ENCODE data around the gene GTPBP4. TPM values are rescaled to one million over a fixed set of nuclear protein-coding genes. Genes with fewer than 3 reads are reported as not detected.
"Not testable (repeated sequence)": the region's sequence is repeated elsewhere in the genome, so short reads cannot be mapped to it uniquely, and the experiment has no call there.

Gene GTPBP4
- total RNA-seq, 1 donor from 2014 or later, result 202 TPM

DNA sequence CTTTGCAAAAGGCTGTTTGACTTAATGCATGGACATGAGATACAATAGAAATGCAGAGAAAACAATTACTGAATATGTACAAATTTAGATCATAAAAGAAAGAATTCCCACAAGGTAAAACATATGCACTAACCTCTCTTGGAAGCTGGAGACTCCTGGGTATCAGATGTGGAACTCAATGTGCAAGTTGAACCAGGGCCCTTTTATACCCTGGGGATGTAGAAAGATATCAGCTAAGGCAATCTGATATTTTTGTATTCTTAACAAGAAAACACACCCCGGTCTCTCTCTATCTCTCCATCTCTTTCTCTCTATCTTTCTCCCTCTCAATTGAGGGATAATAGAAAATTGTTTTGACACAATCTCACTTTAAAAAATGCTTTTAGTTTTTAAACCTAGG, 37.4 kb downstream of the GTPBP4 start, which contains the start of gene IDI2:
Gene IDI2 (minus strand): TSS at position 177 of the 400 bp plus-strand sequence. CDS start 1,136 bp downstream, outside the sequence.
- no peak within 1 kb of the TSS for H3K4me3 Mint-ChIP-seq
- H3K4me1 Mint-ChIP-seq (ENCODE audit: low read depth), result no peaks in the 10 kb centered on the region

DNA sequence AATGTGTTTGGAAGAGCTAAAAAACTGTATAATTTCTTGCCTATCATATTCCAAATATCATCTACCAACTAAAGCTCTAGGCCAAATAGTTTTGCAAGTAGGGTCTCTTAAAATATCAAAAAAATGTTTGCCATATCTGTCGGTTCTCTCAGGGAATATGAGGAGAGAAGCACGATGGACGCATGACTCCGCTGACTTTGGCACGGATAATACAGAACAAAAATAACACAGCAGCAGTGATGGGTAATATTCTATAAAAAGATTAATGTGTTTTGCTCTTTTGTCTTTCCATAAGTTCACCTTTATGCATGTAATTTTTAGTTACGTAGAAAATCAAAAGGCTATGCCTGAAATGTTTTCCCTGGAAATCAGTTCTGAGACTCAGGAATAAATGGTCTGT, 38.3 kb downstream of the GTPBP4 start:
- Mint-ChIP-seq H3K4me3 (no peak overlapping the region), H3K9me3 (no peaks in the 10 kb centered on the region), H3K27me3 (ENCODE audit: insufficient read depth) (no peaks in the 10 kb centered on the region), H3K27ac (no peak overlapping the region), H3K36me3 (ENCODE audit: low read depth) (peaks cover 9% of the 10 kb centered on the region), H3K4me1 (ENCODE audit: low read depth) (no peaks in the 10 kb centered on the region)
- no peak for DNase-seq (ENCODE audit: low spot score)
- intact Hi-C loops (cut with micrococcal nuclease), result no loop called here

More for the DNA sequence above, 37.4 kb downstream of the GTPBP4 start, which contains the start of gene IDI2:
- Mint-ChIP-seq H3K27me3 (ENCODE audit: insufficient read depth) (no peaks in the 10 kb centered on the region), H3K36me3 (ENCODE audit: low read depth) (peaks cover 10% of the 10 kb centered on the region), H3K9me3 (no peaks in the 10 kb centered on the region), H3K27ac (no peak within 1 kb of the TSS)
- no peak for DNase-seq (ENCODE audit: low spot score)
- intact Hi-C loops (cut with micrococcal nuclease), result no loop called here

DNA sequence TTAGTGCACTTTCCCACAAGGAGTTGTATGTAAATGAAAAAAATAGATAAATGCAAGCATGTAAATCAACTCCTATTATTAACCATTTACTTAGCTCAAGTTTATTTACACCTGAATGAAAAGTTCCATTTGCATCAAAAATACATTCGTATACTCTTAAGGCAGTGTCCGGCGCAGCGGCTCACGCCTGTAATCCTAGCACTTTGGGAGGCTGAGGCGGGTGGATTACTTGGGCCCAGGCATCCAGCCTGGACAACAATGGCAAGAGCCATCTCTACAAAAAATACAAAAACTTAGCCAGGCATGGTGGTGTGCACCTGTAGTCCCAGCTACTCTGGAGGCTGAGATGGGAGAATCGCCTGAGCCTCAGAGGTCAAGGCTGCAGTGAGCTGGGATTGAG, 41.6 kb downstream of the GTPBP4 start:
- no peak overlapping the region for H3K27ac Mint-ChIP-seq

DNA sequence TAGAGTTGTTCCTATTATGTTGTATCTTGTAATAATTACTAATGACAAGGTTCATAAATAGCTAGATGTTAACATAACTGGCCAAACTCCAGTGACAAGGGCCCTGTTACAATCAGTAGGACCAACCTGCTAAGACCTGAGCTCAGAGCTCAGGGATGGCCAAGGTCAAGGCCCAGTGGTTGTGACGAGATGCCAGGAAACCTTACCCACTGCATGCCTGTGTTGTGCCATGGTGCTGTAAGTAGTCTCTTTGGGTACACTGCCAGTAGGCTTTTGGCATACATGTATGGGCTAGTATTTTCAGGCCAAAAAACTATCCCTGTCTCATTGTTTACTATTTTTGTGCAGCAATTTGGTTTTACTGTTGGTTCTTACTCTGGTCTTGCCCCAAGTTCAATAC, 45.4 kb downstream of the GTPBP4 start:
- no peak for DNase-seq (ENCODE audit: low spot score)
- Mint-ChIP-seq H3K27me3 (ENCODE audit: insufficient read depth) (no peaks in the 10 kb centered on the region), H3K4me3 (no peak overlapping the region), H3K27ac (no peak overlapping the region), H3K4me1 (ENCODE audit: low read depth) (peaks cover 13% of the 10 kb centered on the region), H3K36me3 (ENCODE audit: low read depth) (peaks cover 20% of the 10 kb centered on the region), H3K9me3 (no peaks in the 10 kb centered on the region)
- intact Hi-C loops (cut with micrococcal nuclease), result no loop called here

More for the DNA sequence above, 41.6 kb downstream of the GTPBP4 start:
- intact Hi-C loops (cut with micrococcal nuclease), result no loop called here
- DNase-seq (ENCODE audit: low spot score), result no peak
- Mint-ChIP-seq H3K9me3 (no peaks in the 10 kb centered on the region), H3K36me3 (ENCODE audit: low read depth) (peaks cover 12% of the 10 kb centered on the region), H3K4me3 (no peak overlapping the region), H3K4me1 (ENCODE audit: low read depth) (no peaks in the 10 kb centered on the region), H3K27me3 (ENCODE audit: insufficient read depth) (no peaks in the 10 kb centered on the region)

DNA sequence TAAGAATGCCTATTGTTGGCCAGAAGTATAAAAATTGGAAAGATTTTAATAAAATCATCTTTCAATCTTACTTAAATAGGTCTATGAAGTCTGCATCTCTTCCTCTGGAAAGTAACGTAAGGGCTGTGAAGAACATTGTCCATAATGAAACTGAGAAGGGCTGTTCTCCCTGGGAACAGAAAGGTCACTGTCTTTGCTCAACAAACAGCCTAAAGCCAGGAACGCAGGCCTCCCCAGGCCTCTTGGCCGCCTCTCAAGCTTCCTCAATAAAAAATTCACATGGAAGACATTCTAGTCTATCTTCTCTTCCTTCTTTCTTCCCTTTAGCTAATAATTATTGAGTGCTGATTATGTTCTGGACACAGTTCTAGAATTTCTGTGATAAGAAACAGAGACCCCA, 46.5 kb downstream of the GTPBP4 start:
- Mint-ChIP-seq H3K4me3 (no peak overlapping the region), H3K36me3 (ENCODE audit: low read depth) (peaks cover 20% of the 10 kb centered on the region), H3K9me3 (no peaks in the 10 kb centered on the region), H3K4me1 (ENCODE audit: low read depth) (peaks cover 13% of the 10 kb centered on the region), H3K27me3 (ENCODE audit: insufficient read depth) (no peaks in the 10 kb centered on the region), H3K27ac (no peak overlapping the region)
- intact Hi-C loops (cut with micrococcal nuclease), result no loop called here
- no peak for DNase-seq (ENCODE audit: low spot score)

DNA sequence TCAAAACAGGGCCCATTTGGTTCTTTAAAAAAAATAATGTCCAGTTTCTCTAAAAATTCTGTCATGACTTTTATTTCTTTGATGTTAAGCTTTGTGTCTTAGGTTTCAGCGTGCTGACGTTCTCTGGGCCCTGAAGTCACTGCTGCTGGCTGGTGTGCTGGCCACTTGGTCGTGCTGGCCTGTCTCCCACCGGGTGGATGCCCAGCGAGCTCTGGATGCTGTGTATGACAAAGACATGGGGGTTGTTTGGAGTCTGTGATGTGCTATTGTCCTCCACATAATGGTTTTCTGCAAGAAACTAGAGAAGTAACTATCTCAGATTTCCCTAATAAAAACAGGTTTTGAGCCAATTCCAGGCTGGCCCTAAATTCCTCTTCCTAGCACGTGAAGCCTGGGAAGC, 47.0 kb downstream of the GTPBP4 start:
- intact Hi-C loops (cut with micrococcal nuclease), result no loop called here
- Mint-ChIP-seq H3K36me3 (ENCODE audit: low read depth) (peaks cover 22% of the 10 kb centered on the region), H3K4me1 (ENCODE audit: low read depth) (peaks cover 15% of the 10 kb centered on the region), H3K27me3 (ENCODE audit: insufficient read depth) (no peaks in the 10 kb centered on the region), H3K9me3 (no peaks in the 10 kb centered on the region), H3K4me3 (no peak overlapping the region), H3K27ac (no peak overlapping the region)
- DNase-seq (ENCODE audit: low spot score), result no peak

DNA sequence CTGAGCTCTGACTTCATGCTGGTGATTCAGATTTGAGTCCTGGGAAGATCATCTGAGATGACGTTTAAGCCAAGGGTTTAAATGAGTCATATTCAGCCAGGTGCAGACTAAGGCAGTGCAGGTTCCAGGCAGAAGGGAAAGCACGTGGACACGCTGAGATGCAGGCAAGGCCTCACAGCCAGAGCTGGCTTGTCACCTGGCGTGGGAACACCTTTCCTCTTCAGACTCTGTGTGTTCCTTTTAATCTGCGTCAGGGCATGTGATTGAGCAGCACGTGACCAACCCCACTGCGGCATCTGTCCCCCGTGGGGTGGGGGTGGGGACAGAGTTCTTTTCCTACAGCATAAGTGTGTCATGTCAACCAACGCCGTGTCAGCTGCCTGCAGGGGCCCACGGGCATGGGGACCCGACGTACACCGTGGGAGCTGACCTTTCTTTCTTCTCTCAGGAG, 48.1 kb downstream of the GTPBP4 start:
- Mint-ChIP-seq H3K27ac (peak overlapping the region; percentile 61), H3K27me3 (ENCODE audit: insufficient read depth) (no peaks in the 10 kb centered on the region), H3K9me3 (no peaks in the 10 kb centered on the region), H3K4me1 (ENCODE audit: low read depth) (peaks cover 18% of the 10 kb centered on the region), H3K4me3 (peak overlapping the region; percentile 13), H3K36me3 (ENCODE audit: low read depth) (peaks cover 31% of the 10 kb centered on the region)
- intact Hi-C loops (cut with micrococcal nuclease), result no loop called here
- DNase-seq (ENCODE audit: low spot score), result no peak

DNA sequence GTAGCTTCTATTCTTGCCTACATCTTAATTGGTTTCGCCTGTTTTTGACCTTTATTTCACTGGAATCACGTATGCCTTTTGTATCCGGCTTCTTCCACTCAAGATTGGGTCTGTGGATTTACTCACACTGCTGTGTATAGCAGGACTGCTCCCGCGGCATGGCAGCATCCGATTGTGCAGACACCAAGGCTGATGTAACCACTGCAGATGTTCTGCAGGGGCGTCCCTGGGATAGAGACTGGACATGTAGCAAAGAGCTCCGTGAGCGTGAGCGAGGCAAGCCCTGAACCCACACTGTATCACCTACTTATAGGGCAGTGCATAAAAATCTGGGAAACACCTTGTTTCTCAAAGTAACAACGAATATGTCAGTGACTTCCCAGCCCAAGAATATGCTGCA, 48.9 kb downstream of the GTPBP4 start:
- Mint-ChIP-seq H3K27me3 (ENCODE audit: insufficient read depth) (no peaks in the 10 kb centered on the region), H3K4me3 (no peak overlapping the region), H3K27ac (peak overlapping the region; percentile 43), H3K36me3 (ENCODE audit: low read depth) (peaks cover 30% of the 10 kb centered on the region), H3K4me1 (ENCODE audit: low read depth) (peaks cover 18% of the 10 kb centered on the region), H3K9me3 (no peaks in the 10 kb centered on the region)
- no peak for DNase-seq (ENCODE audit: low spot score)
- intact Hi-C loops (cut with micrococcal nuclease), result no loop called here

DNA sequence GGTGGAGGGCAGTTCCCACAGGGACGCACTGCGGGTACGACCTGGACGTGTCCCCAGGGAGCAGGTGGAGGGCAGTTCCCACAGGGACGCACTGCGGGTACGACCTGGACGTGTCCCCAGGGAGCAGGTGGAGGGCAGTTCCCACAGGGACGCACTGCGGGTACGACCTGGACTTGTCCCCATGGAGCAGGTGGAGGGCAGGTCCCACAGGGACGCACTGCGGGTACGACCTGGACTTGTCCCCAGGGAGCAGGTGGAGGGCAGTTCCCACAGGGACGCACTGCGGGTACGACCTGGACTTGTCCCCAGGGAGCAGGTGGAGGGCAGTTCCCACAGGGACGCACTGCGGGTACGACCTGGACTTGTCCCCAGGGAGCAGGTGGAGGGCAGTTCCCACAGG, 50.5 kb downstream of the GTPBP4 start:
- intact Hi-C loops (cut with micrococcal nuclease), result not testable (repeated sequence)
- H3K36me3 Mint-ChIP-seq (ENCODE audit: low read depth), result peaks cover 35% of the 10 kb centered on the region
- peaks cover 26% of the 10 kb centered on the region for H3K4me1 Mint-ChIP-seq (ENCODE audit: low read depth)

DNA sequence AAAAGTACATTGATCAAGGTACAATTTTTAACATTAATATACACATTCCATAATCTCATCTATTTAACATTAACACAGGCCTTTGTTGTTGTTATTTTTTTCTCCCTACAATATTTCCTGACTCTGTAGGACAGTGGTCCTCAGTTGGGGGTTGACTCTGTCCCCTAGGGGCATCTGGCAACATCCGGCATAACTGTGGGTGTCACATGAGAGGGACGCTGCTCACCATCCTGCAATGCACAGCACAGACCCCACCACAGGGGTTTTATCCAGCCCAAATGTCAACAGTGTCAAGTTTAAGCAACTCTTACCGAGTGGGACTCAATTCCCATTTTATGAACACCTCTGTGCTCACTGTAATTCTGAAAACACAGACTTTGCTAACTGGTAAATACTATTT, 51.9 kb downstream of the GTPBP4 start:
- Mint-ChIP-seq H3K27ac (no peak overlapping the region), H3K27me3 (ENCODE audit: insufficient read depth) (no peaks in the 10 kb centered on the region), H3K4me1 (ENCODE audit: low read depth) (peaks cover 40% of the 10 kb centered on the region), H3K4me3 (no peak overlapping the region), H3K36me3 (ENCODE audit: low read depth) (peaks cover 42% of the 10 kb centered on the region), H3K9me3 (no peaks in the 10 kb centered on the region)
- intact Hi-C loops (cut with micrococcal nuclease), result no loop called here
- no peak for DNase-seq (ENCODE audit: low spot score)

More for the DNA sequence above, 50.5 kb downstream of the GTPBP4 start:
- DNase-seq (ENCODE audit: low spot score); H3K27ac Mint-ChIP-seq; H3K4me3 Mint-ChIP-seq; H3K9me3 Mint-ChIP-seq; H3K27me3 Mint-ChIP-seq (ENCODE audit: insufficient read depth): not testable (repeated sequence)

DNA sequence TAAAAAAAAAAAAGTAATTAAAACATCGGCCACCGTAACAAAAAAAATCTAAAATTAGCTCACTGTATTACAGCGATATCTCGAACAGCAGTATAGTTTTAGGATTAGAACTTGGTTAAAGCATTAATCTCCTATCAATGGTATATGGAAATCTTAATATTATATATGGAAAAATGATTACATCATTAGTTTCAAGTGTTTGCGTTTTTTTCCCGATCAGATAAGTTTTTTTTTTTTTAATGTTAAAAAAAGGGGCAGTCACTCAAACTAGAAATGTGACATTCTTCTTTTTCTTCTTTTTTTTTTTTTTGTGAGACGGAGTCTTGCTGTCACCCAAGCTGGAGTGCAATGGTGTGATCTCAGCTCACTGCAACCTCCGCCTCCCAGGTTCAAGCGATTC, 53.3 kb downstream of the GTPBP4 start:
- Mint-ChIP-seq H3K4me3 (no peak overlapping the region), H3K9me3 (no peaks in the 10 kb centered on the region), H3K4me1 (ENCODE audit: low read depth) (peaks cover 46% of the 10 kb centered on the region), H3K27ac (no peak overlapping the region), H3K36me3 (ENCODE audit: low read depth) (peaks cover 43% of the 10 kb centered on the region), H3K27me3 (ENCODE audit: insufficient read depth) (no peaks in the 10 kb centered on the region)
- no peak for DNase-seq (ENCODE audit: low spot score)
- intact Hi-C loops (cut with micrococcal nuclease), result no loop called here

DNA sequence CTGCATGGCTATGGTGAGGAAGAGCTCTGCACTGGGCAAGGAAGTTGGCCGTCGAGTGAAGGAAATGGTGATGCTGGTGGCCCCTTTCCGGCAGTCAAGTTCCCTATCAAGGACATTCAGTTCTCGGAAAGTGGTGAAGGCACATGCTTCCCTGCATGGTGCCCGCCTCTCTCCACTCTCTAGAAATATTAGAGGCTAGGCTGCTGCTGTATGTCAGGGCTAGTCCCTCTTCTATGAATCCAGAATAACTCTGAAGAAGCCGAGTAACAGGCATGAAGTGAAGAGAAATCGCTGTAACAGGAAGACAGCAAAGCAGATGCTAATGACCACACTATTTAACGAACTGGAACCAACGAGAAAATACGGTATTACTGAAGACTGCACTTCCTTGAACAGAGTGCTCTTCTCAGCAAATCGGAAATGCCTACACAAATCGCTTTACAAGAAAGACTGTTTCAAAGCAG, 55.3 kb downstream of the GTPBP4 start:
- peak; percentile 13 for DNase-seq (ENCODE audit: low spot score)
- Mint-ChIP-seq H3K27me3 (ENCODE audit: insufficient read depth) (no peaks in the 10 kb centered on the region), H3K9me3 (no peaks in the 10 kb centered on the region), H3K36me3 (ENCODE audit: low read depth) (peaks cover 43% of the 10 kb centered on the region), H3K27ac (peak overlapping the region; percentile 96), H3K4me3 (peak overlapping the region; percentile 85), H3K4me1 (ENCODE audit: low read depth) (peaks cover 49% of the 10 kb centered on the region)
- intact Hi-C loops (cut with micrococcal nuclease), result no loop called here

DNA sequence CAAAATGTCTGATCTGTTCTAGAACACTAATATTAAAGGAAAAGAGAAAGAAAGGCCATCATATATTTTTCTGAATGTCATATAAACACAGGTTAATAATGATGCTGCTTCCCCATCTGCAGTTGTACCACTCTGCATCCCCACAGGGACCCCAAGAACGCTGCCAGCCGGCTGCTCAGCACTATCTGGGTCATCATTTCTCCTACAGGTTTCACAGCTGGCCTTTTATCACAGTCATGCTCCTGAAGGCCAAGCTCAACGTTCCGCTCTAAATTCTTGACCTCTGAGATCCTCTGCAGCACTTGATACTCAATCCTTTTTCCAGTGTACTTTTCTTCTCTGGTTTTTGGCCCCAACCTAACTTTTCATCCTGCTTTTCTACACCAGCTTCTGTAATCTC, 55.9 kb downstream of the GTPBP4 start:
- peak overlapping the region; percentile 85 for H3K4me3 Mint-ChIP-seq
- no peaks in the 10 kb centered on the region for H3K27me3 Mint-ChIP-seq (ENCODE audit: insufficient read depth)
- intact Hi-C loops (cut with micrococcal nuclease), result no loop called here
- peaks cover 49% of the 10 kb centered on the region for H3K4me1 Mint-ChIP-seq (ENCODE audit: low read depth)
- H3K36me3 Mint-ChIP-seq (ENCODE audit: low read depth), result peaks cover 43% of the 10 kb centered on the region
- H3K9me3 Mint-ChIP-seq, result no peaks in the 10 kb centered on the region
- DNase-seq (ENCODE audit: low spot score), result no peak
- H3K27ac Mint-ChIP-seq, result peak overlapping the region; percentile 96

DNA sequence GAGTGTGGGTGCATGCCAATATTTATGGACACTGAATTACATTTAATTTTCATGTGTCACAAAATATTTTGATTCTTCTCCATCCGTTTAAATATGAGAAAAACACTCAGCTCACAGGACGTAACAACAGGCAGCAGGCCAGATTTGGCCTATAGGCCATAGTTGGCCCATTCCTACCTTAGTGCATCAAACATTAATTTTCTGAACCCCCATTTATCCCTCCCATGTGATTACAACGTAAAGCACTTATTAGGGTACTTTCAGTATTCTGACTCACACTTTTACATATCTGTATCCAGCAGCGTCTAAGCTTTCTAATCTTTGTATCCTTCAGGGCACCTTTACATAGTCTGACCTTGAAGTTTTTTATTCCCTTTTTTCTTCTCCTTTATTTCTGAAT, 56.7 kb downstream of the GTPBP4 start:
- peak overlapping the region; percentile 96 for H3K27ac Mint-ChIP-seq
- no peaks in the 10 kb centered on the region for H3K9me3 Mint-ChIP-seq
- peak overlapping the region; percentile 85 for H3K4me3 Mint-ChIP-seq
- intact Hi-C loops (cut with micrococcal nuclease), result no loop called here
- no peaks in the 10 kb centered on the region for H3K27me3 Mint-ChIP-seq (ENCODE audit: insufficient read depth)
- no peak for DNase-seq (ENCODE audit: low spot score)
- peaks cover 49% of the 10 kb centered on the region for H3K4me1 Mint-ChIP-seq (ENCODE audit: low read depth)
- peaks cover 43% of the 10 kb centered on the region for H3K36me3 Mint-ChIP-seq (ENCODE audit: low read depth)
